Gastrocnemius medialis (tissue), 4 donors: ENCODE measurements around the gene CUL9.

Experiments
- CTCF ChIP-seq, 5 experiments: fragments of 450-650 bp in 3 of 5; fragments of 200-600 bp in 2 of 5; sonication (generic) in 2 of 5; IDR thresholded peaks in 4 of 5; conservative IDR thresholded peaks in 1 of 5; 1 replicate in 4 of 5; 2 replicates in 1 of 5; pipeline ENCODE4 v1.5.1; 2016 to 2019; ENCODE audit warnings: antibody characterized with exemption in 5 of 5, mild to moderate bottlenecking in 3 of 5, moderate library complexity in 3 of 5
- POLR2A ChIP-seq, 2 donors: fragments of 450-650 bp; IDR thresholded peaks; one replicate each; pipeline ENCODE4 v1.6.1; 2017; ENCODE audit warnings: antibody characterized with exemption in 2 of 2, mild to moderate bottlenecking in 2 of 2, moderate library complexity in 2 of 2

- TF ChIP-seq POLR2A (IDR thresholded peaks at IDR 0.05) (no peak), CTCF (IDR thresholded peaks at IDR 0.05 in 4 of 5, conservative IDR thresholded peaks at IDR 0.05 in 1 of 5) (no peak)
Measured at GRCh38 chr6:43144879-43145278, 37.1 kb upstream of the CUL9 start.
